IMR-90 (cell line): ENCODE measurements around the gene ZNF774. TPM values are rescaled to one million over a fixed set of nuclear protein-coding genes. Genes with fewer than 3 reads are reported as not detected.

Source experiments
- ATAC-seq: fragments of 200-7000 bp; cut with Tn5 transposase; 2 replicates; pipeline ENCODE4 v1.9.1; 2020; ENCODE audit warnings: low read depth, mild to moderate bottlenecking, moderate library complexity
- BruUV-seq: library from RNA; stranded (reverse); fragments of 400-500 nt; replicated peaks from 2 replicates; lab custom pipeline; 2021; lab: Mats Ljungman, UMichigan
- CTCF ChIA-PET: fragments of 300-600 bp; formaldehyde crosslinking; extraction: SDS; loops from one replicate; lab custom pipeline; 2021; ENCODE audit warnings: antibody characterized with exemption; lab: Yijun Ruan, JAX
- POLR2A ChIA-PET: fragments of 300-600 bp; sonication (Branson Sonifier 250); formaldehyde crosslinking; loops from one replicate; lab custom pipeline; 2022; ENCODE audit warnings: antibody characterized with exemption; ENCODE audit not compliant: unreplicated experiment; lab: Charles Lee
- DNase-seq: peaks from one replicate; pipeline ENCODE4 v3.0.0; 2013
- H2AFZ ChIP-seq: replicated peaks from 2 replicates; pipeline ENCODE3; 2013; ENCODE audit warnings: low read length, mild to moderate bottlenecking; ENCODE audit not compliant: poor library complexity
- H2AK5ac ChIP-seq: 2 replicates; pipeline ENCODE4 v1.6.1; 2013; ENCODE audit warnings: low read depth, low read length, inconsistent platforms
- H2AK9ac ChIP-seq: replicated peaks from 2 replicates; pipeline ENCODE3; 2013; ENCODE audit warnings: mild to moderate bottlenecking, low read depth, low read length, moderate library complexity; ENCODE audit not compliant: poor library complexity
- H2BK120ac ChIP-seq: 2 replicates; pipeline ENCODE4 v1.6.1; 2013; ENCODE audit warnings: low read depth, low read length, inconsistent platforms
- H2BK15ac ChIP-seq: 3 replicates; pipeline ENCODE4 v1.6.1; 2013; ENCODE audit warnings: low read depth, low read length, inconsistent platforms
- H2BK20ac ChIP-seq: 2 replicates; pipeline ENCODE4 v1.6.1; 2013; ENCODE audit warnings: low read depth, mild to moderate bottlenecking, inconsistent platforms, low read length, moderate library complexity
- H2BK5ac ChIP-seq: 2 replicates; pipeline ENCODE4 v1.6.1; 2013; ENCODE audit warnings: mild to moderate bottlenecking, low read depth, low read length, inconsistent platforms; ENCODE audit not compliant: poor library complexity, severe bottlenecking
- H3K14ac ChIP-seq: replicated peaks from 2 replicates; pipeline ENCODE4 v1.6.1; 2013; ENCODE audit warnings: low read depth, low read length, inconsistent platforms
- H3K18ac ChIP-seq: 2 replicates; pipeline ENCODE4 v1.6.1; 2013; ENCODE audit warnings: low read depth, low read length, control low read depth
- H3K23ac ChIP-seq: 2 replicates; pipeline ENCODE4 v1.6.1; 2013; ENCODE audit warnings: low read depth, low read length, inconsistent platforms
- H3K27ac ChIP-seq: 2 replicates; pipeline ENCODE4 v1.5.1; 2013; ENCODE audit warnings: mild to moderate bottlenecking, control low read depth, low read length; ENCODE audit not compliant: insufficient read depth
- H3K27me3 ChIP-seq: 2 replicates; pipeline ENCODE4 v1.6.1; 2013; ENCODE audit warnings: low read length; ENCODE audit not compliant: control insufficient read depth, insufficient read depth
- H3K36me3 ChIP-seq: 2 replicates; pipeline ENCODE4 v1.6.1; 2013; ENCODE audit warnings: low read length, mixed read lengths; ENCODE audit not compliant: control insufficient read depth, insufficient read depth
- H3K4ac ChIP-seq: 2 replicates; pipeline ENCODE4 v1.6.1; 2013; ENCODE audit warnings: low read depth, low read length, inconsistent platforms
- H3K4me1 ChIP-seq: 2 replicates; pipeline ENCODE4 v1.6.1; 2013; ENCODE audit warnings: low read length, mixed read lengths; ENCODE audit not compliant: control insufficient read depth, insufficient read depth
- H3K4me2 ChIP-seq: 2 replicates; pipeline ENCODE4 v1.6.1; 2013; ENCODE audit warnings: low read depth, mild to moderate bottlenecking, control low read depth, low read length, moderate library complexity
- H3K4me3 ChIP-seq: 2 replicates; pipeline ENCODE4 v1.5.1; 2013; ENCODE audit warnings: low read depth, mild to moderate bottlenecking, control low read depth, low read length, moderate library complexity; ENCODE audit not compliant: insufficient read depth
- H3K56ac ChIP-seq: 2 replicates; pipeline ENCODE4 v1.6.1; 2013; ENCODE audit warnings: low read length, inconsistent platforms; ENCODE audit not compliant: insufficient read depth; ENCODE audit errors: extremely low read depth
- H3K79me1 ChIP-seq, 2 experiments: 2 replicates each; pipeline ENCODE4 v1.6.1; 2013; ENCODE audit warnings: low read length in 2 of 2, inconsistent platforms in 1 of 2, low read depth in 1 of 2
- H3K9ac ChIP-seq: 2 replicates; pipeline ENCODE4 v1.6.1; 2013; ENCODE audit warnings: low read depth, low read length, control low read depth
- H3K9me1 ChIP-seq: 2 replicates; pipeline ENCODE4 v1.6.1; 2013; ENCODE audit warnings: low read length, inconsistent platforms; ENCODE audit not compliant: insufficient read depth
- H3K9me3 ChIP-seq: 2 replicates; pipeline ENCODE4 v1.6.1; 2013; ENCODE audit warnings: low read length; ENCODE audit not compliant: control insufficient read depth, insufficient read depth
- H4K20me1 ChIP-seq: 2 replicates; pipeline ENCODE4 v1.6.1; 2013; ENCODE audit warnings: low read length, inconsistent platforms; ENCODE audit not compliant: insufficient read depth
- H4K5ac ChIP-seq: 2 replicates; pipeline ENCODE4 v1.6.1; 2013; ENCODE audit warnings: mild to moderate bottlenecking, low read depth, low read length, control low read depth
- H4K8ac ChIP-seq, 2 experiments: 2 replicates each; pipeline ENCODE4 v1.6.1; 2013; ENCODE audit warnings: low read depth in 2 of 2, low read length in 2 of 2, control low read depth in 1 of 2, inconsistent platforms in 1 of 2
- H4K91ac ChIP-seq: 2 replicates; pipeline ENCODE4 v1.6.1; 2013; ENCODE audit warnings: low read depth, low read length, inconsistent platforms; ENCODE audit not compliant: insufficient read depth
- BHLHE40 ChIP-seq: fragments of 150-350 bp; IDR thresholded peaks from 2 replicates; pipeline ENCODE4 v1.6.1; 2016; ENCODE audit warnings: mild to moderate bottlenecking, low read depth, low read length
- CEBPB ChIP-seq: IDR thresholded peaks from 2 replicates; pipeline ENCODE4 v1.6.1; 2012; ENCODE audit warnings: low read depth, low read length, improper control_type of control experiment
- FOS ChIP-seq: fragments of 150-350 bp; IDR thresholded peaks from 2 replicates; pipeline ENCODE4 v1.6.1; 2016; ENCODE audit warnings: low read depth, low read length
- POLR2A ChIP-seq: IDR thresholded peaks from 2 replicates; pipeline ENCODE4 v1.6.1; 2012; ENCODE audit warnings: mild to moderate bottlenecking, low read depth, low read length
- RAD21 ChIP-seq: IDR thresholded peaks from 2 replicates; pipeline ENCODE4 v1.6.1; 2012; ENCODE audit warnings: low read length, improper control_type of control experiment
- RCOR1 ChIP-seq: IDR thresholded peaks from 2 replicates; pipeline ENCODE4 v1.6.1; 2012; ENCODE audit warnings: mild to moderate bottlenecking, low read length, improper control_type of control experiment; ENCODE audit not compliant: insufficient replicate concordance
- WGBS, 2 experiments: methylation state at CpG; one replicate each; pipeline versions ENCODE4 v1.1.5 to v1.1.7; 2013; ENCODE audit warnings: missing lambda C conversion rate in 2 of 2; ENCODE audit not compliant: insufficient read length in 1 of 2; ENCODE audit errors: extremely low coverage in 2 of 2; 5-methylcytosine and 5-hydroxymethylcytosine counted together
- dilution Hi-C: fragments of 300-500 bp; cut with HindIII; formaldehyde crosslinking; loops from one replicate; pipeline ENCODE4 v1.14.3; 2018; ENCODE audit warnings: low sequenced_read_pairs; ENCODE audit not compliant: unreplicated experiment
- in situ Hi-C: fragments of 300-500 bp; cut with MboI; formaldehyde crosslinking; loops from 3 replicates; pipeline ENCODE4 v1.14.3; 2019; ENCODE audit warnings: low sequenced_read_pairs, inconsistent platforms, mixed read lengths
- intact Hi-C: fragments of 100-400 bp; cut with micrococcal nuclease; formaldehyde crosslinking; loops from 2 replicates; pipeline ENCODE4 v1.10.0; 2022
- polyA plus RNA-seq, 3 experiments: library from polyadenylated mRNA; depleted of rRNA; stranded (reverse); fragments of >200 nt; gene quantifications; 2 replicates each; pipeline ENCODE4 v1.2.3, GENCODE V29; 2012; ENCODE audit warnings: low replicate concordance in 1 of 3
- total RNA-seq: library from RNA; depleted of rRNA; stranded (reverse); fragments of >200 nt; gene quantifications from 2 replicates; pipeline ENCODE4 v1.2.3, GENCODE V29; 2012
- TF ChIP-seq, protein P1 (sequence below): fragments of 150-350 bp; IDR thresholded peaks from 2 replicates; pipeline ENCODE4 v1.6.1; 2017; ENCODE audit warnings: mild to moderate bottlenecking, antibody characterized with exemption, low read length, low read depth
- TF ChIP-seq, protein P2 (sequence below): conservative IDR thresholded peaks from 2 replicates; pipeline ENCODE4 v1.5.1; 2012; ENCODE audit warnings: mild to moderate bottlenecking, low read depth, low read length, improper control_type of control experiment

ZNF774 gene
- total and polyA plus RNA-seq, 2 of the 4 experiments (the other 2 are of a cell fraction), result 0.91 to 1.1 TPM

DNA sequence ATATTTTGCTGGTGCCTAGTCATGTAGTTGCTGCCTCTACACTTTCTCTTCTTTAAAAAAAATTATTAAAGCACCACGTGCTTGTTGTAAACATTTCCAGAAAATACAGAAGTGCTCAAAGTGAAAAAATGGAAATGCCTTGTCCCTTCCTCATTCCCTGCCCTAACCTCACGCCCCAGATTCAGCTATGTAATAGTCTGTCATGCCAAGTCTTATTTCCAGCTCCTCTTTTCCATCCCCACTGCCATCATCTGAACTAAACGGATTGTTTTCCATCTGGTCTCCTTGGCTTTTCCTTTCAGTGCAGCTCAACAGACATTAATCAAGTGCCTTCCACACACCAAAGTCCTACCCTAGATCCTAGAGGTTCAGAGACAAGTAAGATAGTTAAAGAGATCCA, 15.5 kb downstream of the ZNF774 start:
- Histone ChIP-seq H3K36me3 (no peaks in the 10 kb centered on the region), H3K4me3 (no peak overlapping the region), H2BK15ac (no peak overlapping the region; the same call in 2 of the 3 replicates), H3K18ac (no peak overlapping the region), H3K4me1 (peaks cover 14% of the 10 kb centered on the region), H2AK5ac (no peak overlapping the region), H3K4me2 (no peak overlapping the region; the same call in 1 of the 2 replicates), H3K79me1 (0 out of 4 replicates have a peak, but pooled peaks cover 0 to 6% of the 10 kb centered on the region in 2 experiments), H3K9me1 (no peaks in the 10 kb centered on the region; the same call in none of the 2 replicates), H4K91ac (no peak overlapping the region), H3K23ac (no peak overlapping the region), H4K5ac (no peak overlapping the region), H2AK9ac (no peak overlapping the region), H2BK20ac (no peak overlapping the region), H3K9ac (no peak overlapping the region), H3K9me3 (no peaks in the 10 kb centered on the region), H4K20me1 (no peaks in the 10 kb centered on the region), H2BK5ac (no peak overlapping the region), H2AFZ (no peak overlapping the region), H4K8ac (no peak overlapping the region), H2BK120ac (no peak overlapping the region), H3K14ac (no peak overlapping the region; the same call in 1 of the 2 replicates), H3K56ac (no peak overlapping the region), H3K27ac (no peak overlapping the region), H3K27me3 (no peaks in the 10 kb centered on the region), H3K4ac (no peak overlapping the region)
- in situ Hi-C loops, result no loop called here
- ChIA-PET CTCF (interaction anchor here (0.9 kb wide), 1 partner anchor 48 kb away, joined by 3 read pairs; no protein-coding TSS in a partner anchor), POLR2A (interaction anchor here (1.2 kb wide), 1 partner anchor 20 kb away, joined by 4 read pairs; the partner anchor contains the start of gene IQGAP1)
- ATAC-seq, result peak; percentile 67
- intact Hi-C loops, result no loop called here
- DNase-seq, result peak; percentile 54
- 40% methylated on average over 1 of the region's 3 CpGs; no CpG with 5 or more reads in 1 of the 2 experiments for WGBS, 2 experiments
- no TSS peak for BruUV-seq
- dilution Hi-C loops, result no loop called here
- TF ChIP-seq RCOR1, result no peak
- no peak for TF ChIP-seq BHLHE40
- TF ChIP-seq, protein P1, sequence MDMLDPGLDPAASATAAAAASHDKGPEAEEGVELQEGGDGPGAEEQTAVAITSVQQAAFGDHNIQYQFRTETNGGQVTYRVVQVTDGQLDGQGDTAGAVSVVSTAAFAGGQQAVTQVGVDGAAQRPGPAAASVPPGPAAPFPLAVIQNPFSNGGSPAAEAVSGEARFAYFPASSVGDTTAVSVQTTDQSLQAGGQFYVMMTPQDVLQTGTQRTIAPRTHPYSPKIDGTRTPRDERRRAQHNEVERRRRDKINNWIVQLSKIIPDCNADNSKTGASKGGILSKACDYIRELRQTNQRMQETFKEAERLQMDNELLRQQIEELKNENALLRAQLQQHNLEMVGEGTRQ, result 0 out of 2 replicates have a peak, but pooled peaks have one; percentile 19
- TF ChIP-seq, protein P2, sequence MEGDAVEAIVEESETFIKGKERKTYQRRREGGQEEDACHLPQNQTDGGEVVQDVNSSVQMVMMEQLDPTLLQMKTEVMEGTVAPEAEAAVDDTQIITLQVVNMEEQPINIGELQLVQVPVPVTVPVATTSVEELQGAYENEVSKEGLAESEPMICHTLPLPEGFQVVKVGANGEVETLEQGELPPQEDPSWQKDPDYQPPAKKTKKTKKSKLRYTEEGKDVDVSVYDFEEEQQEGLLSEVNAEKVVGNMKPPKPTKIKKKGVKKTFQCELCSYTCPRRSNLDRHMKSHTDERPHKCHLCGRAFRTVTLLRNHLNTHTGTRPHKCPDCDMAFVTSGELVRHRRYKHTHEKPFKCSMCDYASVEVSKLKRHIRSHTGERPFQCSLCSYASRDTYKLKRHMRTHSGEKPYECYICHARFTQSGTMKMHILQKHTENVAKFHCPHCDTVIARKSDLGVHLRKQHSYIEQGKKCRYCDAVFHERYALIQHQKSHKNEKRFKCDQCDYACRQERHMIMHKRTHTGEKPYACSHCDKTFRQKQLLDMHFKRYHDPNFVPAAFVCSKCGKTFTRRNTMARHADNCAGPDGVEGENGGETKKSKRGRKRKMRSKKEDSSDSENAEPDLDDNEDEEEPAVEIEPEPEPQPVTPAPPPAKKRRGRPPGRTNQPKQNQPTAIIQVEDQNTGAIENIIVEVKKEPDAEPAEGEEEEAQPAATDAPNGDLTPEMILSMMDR, result no peak
- TF ChIP-seq FOS, result no peak
- TF ChIP-seq POLR2A, result no peak
- TF ChIP-seq RAD21, result no peak
- no peak for TF ChIP-seq CEBPB
